Ishikawa (cell line): ENCODE results near the gene WNK2.

ENCODE experiments used
- EP300 ChIP-seq: IDR thresholded peaks from 2 replicates; pipeline ENCODE4 v1.6.1; 2012; ENCODE audit warnings: borderline replicate concordance
- NFIC ChIP-seq: IDR thresholded peaks from 2 replicates; pipeline ENCODE4 v1.6.1; 2012

- peak; percentile 16; the same call in 1 of the 2 replicates for TF ChIP-seq EP300
- TF ChIP-seq NFIC: peak; percentile 54
Observed at GRCh38 chr9:93342428-93342827, 158.5 kb downstream of the WNK2 start.
